GM12801 (cell line): ENCODE results near the gene ETFDH.

Experiments used
- TF ChIP-seq, protein P1 (sequence below): IDR thresholded peaks from one replicate; pipeline ENCODE4 v1.5.1; 2011; ENCODE audit warnings: control low read depth; ENCODE audit not compliant: insufficient read length; ENCODE audit errors: extremely low read depth

ETFDH gene

DNA sequence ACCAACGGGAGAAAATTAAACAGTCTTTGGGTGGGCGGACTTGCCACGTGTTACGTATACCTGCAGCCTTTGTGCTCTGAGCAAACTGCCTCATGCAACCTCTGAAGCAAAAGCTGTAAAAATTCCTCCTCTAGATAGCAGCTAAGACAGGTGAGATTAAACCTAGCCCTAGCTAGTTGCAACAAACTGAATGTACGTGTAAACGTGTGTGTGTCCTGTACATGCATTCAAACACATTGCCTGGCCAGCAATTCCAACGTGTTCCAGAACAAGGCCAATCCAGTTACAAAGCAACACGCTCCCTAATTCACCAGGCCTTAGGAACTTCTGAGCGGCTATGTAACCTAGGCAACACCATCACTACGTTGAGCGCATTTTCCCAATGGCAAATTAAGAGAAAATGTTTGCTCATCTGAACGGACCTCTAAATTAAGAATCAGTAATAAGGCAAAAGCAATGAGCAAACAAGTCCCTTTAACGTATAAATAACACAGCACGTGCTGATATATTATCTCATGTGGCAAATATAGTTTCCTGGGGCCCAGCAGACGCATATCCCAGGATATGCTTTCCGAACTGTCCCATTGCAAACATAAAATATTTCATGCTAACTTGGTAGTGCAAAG is 50.3 kb downstream of the ETFDH start:
- TF ChIP-seq, protein P1, sequence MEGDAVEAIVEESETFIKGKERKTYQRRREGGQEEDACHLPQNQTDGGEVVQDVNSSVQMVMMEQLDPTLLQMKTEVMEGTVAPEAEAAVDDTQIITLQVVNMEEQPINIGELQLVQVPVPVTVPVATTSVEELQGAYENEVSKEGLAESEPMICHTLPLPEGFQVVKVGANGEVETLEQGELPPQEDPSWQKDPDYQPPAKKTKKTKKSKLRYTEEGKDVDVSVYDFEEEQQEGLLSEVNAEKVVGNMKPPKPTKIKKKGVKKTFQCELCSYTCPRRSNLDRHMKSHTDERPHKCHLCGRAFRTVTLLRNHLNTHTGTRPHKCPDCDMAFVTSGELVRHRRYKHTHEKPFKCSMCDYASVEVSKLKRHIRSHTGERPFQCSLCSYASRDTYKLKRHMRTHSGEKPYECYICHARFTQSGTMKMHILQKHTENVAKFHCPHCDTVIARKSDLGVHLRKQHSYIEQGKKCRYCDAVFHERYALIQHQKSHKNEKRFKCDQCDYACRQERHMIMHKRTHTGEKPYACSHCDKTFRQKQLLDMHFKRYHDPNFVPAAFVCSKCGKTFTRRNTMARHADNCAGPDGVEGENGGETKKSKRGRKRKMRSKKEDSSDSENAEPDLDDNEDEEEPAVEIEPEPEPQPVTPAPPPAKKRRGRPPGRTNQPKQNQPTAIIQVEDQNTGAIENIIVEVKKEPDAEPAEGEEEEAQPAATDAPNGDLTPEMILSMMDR = no peak

DNA sequence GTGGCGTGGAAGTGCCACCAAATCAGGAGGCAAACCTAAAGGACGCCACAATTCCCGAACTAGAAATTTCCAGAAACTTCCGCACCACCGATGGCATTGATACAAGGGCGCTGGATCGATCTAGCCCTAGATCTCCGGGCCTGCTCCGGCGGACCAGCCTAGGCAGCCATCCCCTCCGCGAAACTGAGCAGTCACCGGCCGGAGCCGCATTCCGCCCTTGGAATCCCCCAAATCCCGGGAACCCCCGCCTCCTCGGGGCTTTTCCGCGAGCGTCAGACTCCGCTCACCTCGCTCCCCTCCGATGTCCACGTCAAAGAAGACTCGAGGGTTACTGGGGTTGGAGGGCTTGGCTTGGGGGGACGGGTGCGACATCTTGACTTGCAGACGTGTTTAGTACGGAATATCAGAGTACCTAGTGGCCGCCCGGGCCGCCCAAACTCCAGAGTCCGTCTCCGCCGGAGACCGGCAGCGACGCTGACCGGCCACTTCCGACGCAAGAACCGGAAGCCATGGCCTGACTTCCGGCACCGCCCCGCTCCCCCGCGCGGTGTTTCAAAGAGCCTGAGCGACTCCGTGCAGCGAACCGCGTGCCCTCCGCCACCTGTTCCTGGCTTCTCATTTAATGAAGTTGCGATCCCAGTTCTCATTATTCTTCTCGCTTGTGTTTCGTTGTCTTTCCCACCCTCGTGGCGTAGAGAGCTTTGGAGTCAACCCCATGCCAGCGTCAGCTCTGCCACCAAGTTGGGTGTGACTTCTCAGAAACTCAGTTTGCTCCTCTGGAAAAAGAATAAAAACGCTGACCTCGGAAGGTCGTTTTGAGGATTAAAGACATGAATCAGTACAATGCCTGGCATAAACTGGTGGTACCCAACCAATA is 51.1 kb downstream of the ETFDH start, which contains the start of gene PPID:
TSS of gene PPID (minus strand) at position 480 of the 877 bp plus-strand sequence. CDS start at position 372, 108 bp downstream.
- TF ChIP-seq, protein P1 = no peak

DNA sequence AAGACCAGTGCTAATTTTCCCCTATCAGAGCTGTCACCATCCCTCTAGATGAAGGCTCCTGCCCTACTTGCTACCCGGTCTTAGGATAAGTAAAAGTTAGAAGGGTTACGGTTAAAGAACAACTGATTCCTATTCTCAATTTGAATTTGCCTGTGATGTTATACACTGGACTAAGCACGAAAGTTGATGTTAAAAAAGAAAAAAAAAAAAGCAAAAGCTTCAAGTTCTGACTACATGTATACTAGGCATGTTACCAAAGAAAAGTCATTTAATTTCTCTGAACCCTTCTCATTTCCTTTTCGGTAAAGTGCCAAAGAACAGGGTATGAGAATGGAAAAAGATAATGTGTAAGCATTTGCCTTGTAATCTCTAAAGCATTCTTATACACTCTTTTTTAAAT is 52.5 kb downstream of the ETFDH start:
- TF ChIP-seq, protein P1 = no peak

DNA sequence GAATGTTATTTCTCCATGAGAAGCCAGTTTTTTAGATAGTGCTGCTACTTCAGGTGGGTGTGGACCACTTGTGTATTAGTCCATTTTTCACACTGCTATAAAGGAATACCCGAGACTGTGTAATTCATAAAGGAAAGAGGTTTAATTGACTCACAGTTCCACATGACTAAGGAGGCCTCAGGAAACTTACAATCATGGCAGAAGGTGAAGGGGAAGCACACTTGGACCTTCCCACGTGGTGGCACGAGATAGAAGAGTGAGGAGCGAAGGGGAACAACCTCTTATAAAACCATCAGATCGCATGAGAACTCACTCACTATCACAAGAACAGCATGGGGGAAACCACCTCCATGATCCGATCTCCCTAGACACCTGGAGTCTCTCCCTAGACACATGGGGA is 54.5 kb downstream of the ETFDH start:
- TF ChIP-seq, protein P1 = no peak

DNA sequence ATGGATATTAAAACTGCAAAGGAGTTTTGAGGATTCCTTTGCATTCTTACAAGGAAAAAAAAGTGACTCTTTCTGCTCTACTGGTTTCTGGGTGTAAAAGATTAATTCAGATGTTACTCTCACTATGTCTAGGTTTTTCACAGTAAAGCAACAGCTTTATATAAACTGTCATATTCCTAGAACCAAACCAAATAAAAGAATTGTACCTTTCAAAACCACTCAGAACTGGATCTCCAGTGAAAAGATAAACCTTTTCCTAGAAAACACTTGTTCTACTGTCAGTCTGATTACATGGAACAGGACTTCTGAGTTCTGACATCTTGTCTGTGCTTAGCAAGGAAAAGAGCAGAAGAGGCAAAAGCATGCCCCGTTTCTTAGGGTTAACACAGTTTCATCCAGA is 56.1 kb downstream of the ETFDH start:
- TF ChIP-seq, protein P1 = no peak

DNA sequence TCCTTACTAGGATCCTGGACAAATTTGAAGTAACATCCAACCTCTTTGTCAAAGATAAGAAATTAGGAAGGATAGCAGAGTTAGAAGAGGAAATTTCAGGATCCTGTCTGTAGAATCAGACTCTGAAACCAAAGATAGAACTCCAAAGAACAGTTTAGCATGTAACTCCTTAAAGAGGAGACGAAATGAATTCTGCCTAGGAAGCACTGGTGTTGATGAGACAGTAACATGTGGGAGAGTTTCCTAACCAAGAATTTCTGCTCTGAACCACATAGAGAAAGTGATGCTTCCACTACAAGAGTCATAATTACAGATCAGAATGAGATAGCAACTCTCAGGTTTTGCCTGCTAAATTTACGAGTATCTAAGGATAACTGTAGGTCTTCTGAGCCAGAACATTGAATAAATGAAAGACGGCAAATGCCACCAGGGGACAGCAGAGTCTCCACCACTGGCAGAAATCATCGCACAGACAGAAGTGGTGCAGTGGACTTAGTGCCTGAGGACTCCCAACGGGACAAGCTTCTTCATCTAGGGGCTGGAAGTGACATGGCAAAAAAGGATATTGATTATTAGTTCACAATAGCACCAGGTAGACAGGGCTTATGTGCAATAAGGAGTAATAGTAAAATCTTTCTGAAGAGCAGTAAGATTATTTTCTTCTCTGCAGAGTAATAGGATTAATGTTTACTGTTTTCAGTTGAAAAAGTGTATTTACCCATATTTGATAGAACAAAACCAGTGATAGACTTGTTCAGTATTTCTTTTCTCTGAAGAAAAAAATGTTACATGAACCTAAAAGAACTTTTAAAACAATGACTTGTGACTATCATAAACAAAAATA is 57.8 kb downstream of the ETFDH start:
- TF ChIP-seq, protein P1 = peak; percentile 35

DNA sequence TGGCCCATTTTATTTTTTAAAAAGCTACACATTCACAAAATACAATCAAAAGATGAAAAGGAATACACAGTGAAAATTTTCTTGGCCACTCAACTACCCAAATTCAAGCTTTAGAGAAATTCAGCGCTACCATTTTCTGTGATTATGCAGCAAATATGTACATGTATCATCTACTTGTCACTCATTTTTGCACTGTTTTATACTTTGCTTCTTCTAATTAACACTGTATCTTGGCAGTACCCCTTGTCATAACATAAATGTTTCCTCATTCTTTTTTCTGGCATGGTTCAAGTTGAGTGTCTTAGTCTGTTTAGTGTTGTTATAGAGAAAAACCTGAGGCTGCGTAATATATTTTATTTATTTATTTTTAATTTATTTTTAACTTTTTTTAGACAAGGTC is 66.8 kb downstream of the ETFDH start:
- TF ChIP-seq, protein P1 = no peak
